HG03432 (cell line): Measurements from ENCODE around the gene DLG5.
"Not testable (repeated sequence)": the region's sequence is repeated elsewhere in the genome, so short reads cannot be mapped to it uniquely, and the experiment has no call there.

Experiments used
- ATAC-seq: cut with Tn5 transposase; IDR thresholded peaks from one replicate; pipeline ENCODE4 v1.9.1; 2021; ENCODE audit warnings: mild to moderate bottlenecking, moderate library complexity; ENCODE audit not compliant: unreplicated experiment

DLG5 gene

GRCh38 chr10:77771851-77772250 is 154.7 kb downstream of the DLG5 start:
- ATAC-seq = no peak

GRCh38 chr10:77771450-77771849 is 155.1 kb downstream of the DLG5 start:
- ATAC-seq = no peak

GRCh38 chr10:77770868-77771175 is 155.7 kb downstream of the DLG5 start:
- ATAC-seq = no peak

- ATAC-seq = no peak
Measured at GRCh38 chr10:77770081-77770867, 156.3 kb downstream of the DLG5 start.

GRCh38 chr10:77768039-77768438 is 158.5 kb downstream of the DLG5 start:
- no peak for ATAC-seq

- no peak for ATAC-seq
Measured at GRCh38 chr10:77763453-77764430, 162.8 kb downstream of the DLG5 start.

- not testable (repeated sequence) for ATAC-seq
Measured at GRCh38 chr10:77758406-77758805, 168.1 kb downstream of the DLG5 start.

GRCh38 chr10:77756319-77757232 is 170.0 kb downstream of the DLG5 start:
- no peak for ATAC-seq

GRCh38 chr10:77746047-77746707 is 180.4 kb downstream of the DLG5 start:
- ATAC-seq = no peak

GRCh38 chr10:77744245-77744644 is 182.3 kb downstream of the DLG5 start:
- ATAC-seq = no peak

GRCh38 chr10:77742172-77742571 is 184.4 kb downstream of the DLG5 start:
- no peak for ATAC-seq

GRCh38 chr10:77741746-77742145 is 184.8 kb downstream of the DLG5 start:
- no peak for ATAC-seq
